Measurements from ENCODE around the gene PROSER2.

The PROSER2 gene

GRCh38 chr10:11913079-11913641 is 90.0 kb downstream of the PROSER2 start:
- H3K36me3 Mint-ChIP-seq (ENCODE audit: low read depth): no peaks in the 10 kb centered on the region
- H3K27me3 Mint-ChIP-seq (ENCODE audit: low read depth): no peaks in the 10 kb centered on the region
- no peak overlapping the region for H3K27ac Mint-ChIP-seq
- TF ChIP-seq, protein P1, sequence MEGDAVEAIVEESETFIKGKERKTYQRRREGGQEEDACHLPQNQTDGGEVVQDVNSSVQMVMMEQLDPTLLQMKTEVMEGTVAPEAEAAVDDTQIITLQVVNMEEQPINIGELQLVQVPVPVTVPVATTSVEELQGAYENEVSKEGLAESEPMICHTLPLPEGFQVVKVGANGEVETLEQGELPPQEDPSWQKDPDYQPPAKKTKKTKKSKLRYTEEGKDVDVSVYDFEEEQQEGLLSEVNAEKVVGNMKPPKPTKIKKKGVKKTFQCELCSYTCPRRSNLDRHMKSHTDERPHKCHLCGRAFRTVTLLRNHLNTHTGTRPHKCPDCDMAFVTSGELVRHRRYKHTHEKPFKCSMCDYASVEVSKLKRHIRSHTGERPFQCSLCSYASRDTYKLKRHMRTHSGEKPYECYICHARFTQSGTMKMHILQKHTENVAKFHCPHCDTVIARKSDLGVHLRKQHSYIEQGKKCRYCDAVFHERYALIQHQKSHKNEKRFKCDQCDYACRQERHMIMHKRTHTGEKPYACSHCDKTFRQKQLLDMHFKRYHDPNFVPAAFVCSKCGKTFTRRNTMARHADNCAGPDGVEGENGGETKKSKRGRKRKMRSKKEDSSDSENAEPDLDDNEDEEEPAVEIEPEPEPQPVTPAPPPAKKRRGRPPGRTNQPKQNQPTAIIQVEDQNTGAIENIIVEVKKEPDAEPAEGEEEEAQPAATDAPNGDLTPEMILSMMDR (IDR thresholded peaks at IDR 0.05; ENCODE audit: unreplicated experiment in 3 of 3): no peak
- no peak overlapping the region for H3K4me3 Mint-ChIP-seq
- H3K4me1 Mint-ChIP-seq: peaks cover 5% of the 10 kb centered on the region
- no peaks in the 10 kb centered on the region for H3K9me3 Mint-ChIP-seq

DNA sequence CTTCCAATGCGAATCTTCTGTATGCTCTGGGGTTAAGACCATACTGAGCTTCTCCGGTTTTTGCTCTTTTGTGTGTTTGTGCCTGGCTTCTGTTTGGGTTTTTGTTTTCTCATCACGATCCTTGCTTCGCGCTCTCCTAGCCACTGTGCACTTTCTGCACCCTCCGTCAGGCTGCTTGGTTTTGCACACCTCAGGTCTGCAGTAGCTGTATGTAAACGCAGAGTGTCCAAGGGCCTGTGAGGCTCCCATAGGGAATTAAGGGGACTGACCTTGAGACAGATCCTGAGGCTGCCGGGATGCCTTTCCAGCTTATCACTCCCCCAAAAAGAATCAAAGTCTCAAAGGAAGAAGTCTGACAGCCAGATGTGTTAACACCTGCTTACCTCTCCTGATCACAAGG is 95.2 kb downstream of the PROSER2 start:
- Mint-ChIP-seq H3K9me3 (no peaks in the 10 kb centered on the region), H3K27ac (no peak overlapping the region), H3K27me3 (ENCODE audit: low read depth) (no peaks in the 10 kb centered on the region), H3K36me3 (ENCODE audit: low read depth) (peaks cover 37% of the 10 kb centered on the region), H3K4me3 (no peak overlapping the region), H3K4me1 (peaks cover 1% of the 10 kb centered on the region)
- TF ChIP-seq, protein P1 (IDR thresholded peaks at IDR 0.05; ENCODE audit: unreplicated experiment in 3 of 3): no peak

- H3K27ac Mint-ChIP-seq: no peak overlapping the region
- no peak overlapping the region for H3K4me3 Mint-ChIP-seq
- peaks cover 41% of the 10 kb centered on the region for H3K36me3 Mint-ChIP-seq (ENCODE audit: low read depth)
- H3K27me3 Mint-ChIP-seq (ENCODE audit: low read depth): no peaks in the 10 kb centered on the region
- H3K4me1 Mint-ChIP-seq: no peaks in the 10 kb centered on the region
- TF ChIP-seq, protein P1 (IDR thresholded peaks at IDR 0.05; ENCODE audit: unreplicated experiment in 3 of 3): no peak
- H3K9me3 Mint-ChIP-seq: no peaks in the 10 kb centered on the region
Measured at GRCh38 chr10:11919271-11919670, 96.1 kb downstream of the PROSER2 start.

Measured in nephron (organoid).